ENCODE results near the gene JADE2. TPM values are rescaled to one million over a fixed set of nuclear protein-coding genes. Genes with fewer than 3 reads are reported as not detected.

JADE2 gene
- total and polyA plus RNA-seq, 4 donors, result 3.9 to 11.4 (median 5.5) TPM

DNA sequence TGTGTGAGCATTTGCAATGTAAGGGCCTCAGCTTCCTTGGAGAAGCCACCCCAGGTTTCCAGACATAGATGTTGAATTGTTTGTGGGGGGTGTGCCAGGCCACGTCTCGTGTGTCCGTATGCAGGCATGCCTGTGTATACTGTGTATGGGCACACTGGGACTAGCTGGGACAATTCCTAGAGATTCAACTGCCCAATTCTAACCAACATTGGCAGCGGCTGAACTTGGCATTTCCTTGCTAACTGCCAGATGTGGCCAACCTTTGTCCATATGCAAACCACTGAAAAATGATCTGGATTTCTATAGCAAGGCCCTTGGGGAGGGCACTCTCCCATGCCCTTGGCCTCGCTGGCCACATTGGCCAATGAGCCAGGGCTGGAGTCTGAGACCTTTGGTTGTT is 56.8 kb downstream of the JADE2 start:
- no peak overlapping the region for H3K27ac ChIP-seq (ENCODE audit: low read depth in 1 of 2, low read length in 2 of 2)
- no peak overlapping the region for H3K9ac ChIP-seq (ENCODE audit: low read depth in 1 of 2, low read length in 2 of 2)
- H3K36me3 ChIP-seq (ENCODE audit: control insufficient read depth in 4 of 4, insufficient read depth in 3 of 4, low read depth in 1 of 4, low read length in 3 of 4), result peaks cover 4 to 10% (median 6%) of the 10 kb centered on the region in 4 donors

More for the DNA sequence above, 56.8 kb downstream of the JADE2 start:
- H3K4me1 ChIP-seq (ENCODE audit: control insufficient read depth in 4 of 4, insufficient read depth in 4 of 4, low read length in 3 of 4), result peaks cover 2 to 32% (median 22%) of the 10 kb centered on the region in 4 donors
- DNase-seq (ENCODE audit: low spot score), result no peak
- 88% methylated on average over 5 of the region's 5 CpGs for WGBS
- H3K27me3 ChIP-seq (ENCODE audit: control insufficient read depth in 4 of 4, insufficient read depth in 4 of 4, low read length in 3 of 4), result no peaks in the 10 kb centered on the region
- no peaks in the 10 kb centered on the region for H3K9me3 ChIP-seq (ENCODE audit: control insufficient read depth in 4 of 4, low read length in 3 of 4)
- no peak overlapping the region for H3K4me3 ChIP-seq (ENCODE audit: low read depth in 1 of 3, low read length in 3 of 3)
- TF ChIP-seq, protein P1, sequence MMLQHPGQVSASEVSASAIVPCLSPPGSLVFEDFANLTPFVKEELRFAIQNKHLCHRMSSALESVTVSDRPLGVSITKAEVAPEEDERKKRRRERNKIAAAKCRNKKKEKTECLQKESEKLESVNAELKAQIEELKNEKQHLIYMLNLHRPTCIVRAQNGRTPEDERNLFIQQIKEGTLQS (IDR thresholded peaks at IDR 0.05), result no peak
- TF ChIP-seq HNF4G (IDR thresholded peaks at IDR 0.05) (no peak), RXRA (IDR thresholded peaks at IDR 0.05) (no peak), FOXA2 (IDR thresholded peaks at IDR 0.05) (no peak), TAF1 (conservative IDR thresholded peaks at IDR 0.05) (no peak), RAD21 (IDR thresholded peaks at IDR 0.05) (no peak), FOXA1 (IDR thresholded peaks at IDR 0.05) (no peak), NR2F2 (IDR thresholded peaks at IDR 0.05) (no peak), EGR1 (IDR thresholded peaks at IDR 0.05; ENCODE audit: low read depth in 2 of 2) (no peak), HNF4A (conservative IDR thresholded peaks at IDR 0.05) (no peak), SP1 (IDR thresholded peaks at IDR 0.05) (no peak), YY1 (IDR thresholded peaks at IDR 0.05) (no peak), GABPA (IDR thresholded peaks at IDR 0.05 in 1 of 2, conservative IDR thresholded peaks at IDR 0.05 in 1 of 2) (no peak)
- TF ChIP-seq, protein P2, sequence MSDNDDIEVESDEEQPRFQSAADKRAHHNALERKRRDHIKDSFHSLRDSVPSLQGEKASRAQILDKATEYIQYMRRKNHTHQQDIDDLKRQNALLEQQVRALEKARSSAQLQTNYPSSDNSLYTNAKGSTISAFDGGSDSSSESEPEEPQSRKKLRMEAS (IDR thresholded peaks at IDR 0.05), result no peak
- TF ChIP-seq, protein P3, sequence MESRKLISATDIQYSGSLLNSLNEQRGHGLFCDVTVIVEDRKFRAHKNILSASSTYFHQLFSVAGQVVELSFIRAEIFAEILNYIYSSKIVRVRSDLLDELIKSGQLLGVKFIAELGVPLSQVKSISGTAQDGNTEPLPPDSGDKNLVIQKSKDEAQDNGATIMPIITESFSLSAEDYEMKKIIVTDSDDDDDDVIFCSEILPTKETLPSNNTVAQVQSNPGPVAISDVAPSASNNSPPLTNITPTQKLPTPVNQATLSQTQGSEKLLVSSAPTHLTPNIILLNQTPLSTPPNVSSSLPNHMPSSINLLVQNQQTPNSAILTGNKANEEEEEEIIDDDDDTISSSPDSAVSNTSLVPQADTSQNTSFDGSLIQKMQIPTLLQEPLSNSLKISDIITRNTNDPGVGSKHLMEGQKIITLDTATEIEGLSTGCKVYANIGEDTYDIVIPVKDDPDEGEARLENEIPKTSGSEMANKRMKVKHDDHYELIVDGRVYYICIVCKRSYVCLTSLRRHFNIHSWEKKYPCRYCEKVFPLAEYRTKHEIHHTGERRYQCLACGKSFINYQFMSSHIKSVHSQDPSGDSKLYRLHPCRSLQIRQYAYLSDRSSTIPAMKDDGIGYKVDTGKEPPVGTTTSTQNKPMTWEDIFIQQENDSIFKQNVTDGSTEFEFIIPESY (IDR thresholded peaks at IDR 0.05), result no peak
- TF ChIP-seq, protein P4, sequence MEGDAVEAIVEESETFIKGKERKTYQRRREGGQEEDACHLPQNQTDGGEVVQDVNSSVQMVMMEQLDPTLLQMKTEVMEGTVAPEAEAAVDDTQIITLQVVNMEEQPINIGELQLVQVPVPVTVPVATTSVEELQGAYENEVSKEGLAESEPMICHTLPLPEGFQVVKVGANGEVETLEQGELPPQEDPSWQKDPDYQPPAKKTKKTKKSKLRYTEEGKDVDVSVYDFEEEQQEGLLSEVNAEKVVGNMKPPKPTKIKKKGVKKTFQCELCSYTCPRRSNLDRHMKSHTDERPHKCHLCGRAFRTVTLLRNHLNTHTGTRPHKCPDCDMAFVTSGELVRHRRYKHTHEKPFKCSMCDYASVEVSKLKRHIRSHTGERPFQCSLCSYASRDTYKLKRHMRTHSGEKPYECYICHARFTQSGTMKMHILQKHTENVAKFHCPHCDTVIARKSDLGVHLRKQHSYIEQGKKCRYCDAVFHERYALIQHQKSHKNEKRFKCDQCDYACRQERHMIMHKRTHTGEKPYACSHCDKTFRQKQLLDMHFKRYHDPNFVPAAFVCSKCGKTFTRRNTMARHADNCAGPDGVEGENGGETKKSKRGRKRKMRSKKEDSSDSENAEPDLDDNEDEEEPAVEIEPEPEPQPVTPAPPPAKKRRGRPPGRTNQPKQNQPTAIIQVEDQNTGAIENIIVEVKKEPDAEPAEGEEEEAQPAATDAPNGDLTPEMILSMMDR (IDR thresholded peaks at IDR 0.05; ENCODE audit: low read depth, low read length, missing input control), result no peak
- TF ChIP-seq, protein P5, sequence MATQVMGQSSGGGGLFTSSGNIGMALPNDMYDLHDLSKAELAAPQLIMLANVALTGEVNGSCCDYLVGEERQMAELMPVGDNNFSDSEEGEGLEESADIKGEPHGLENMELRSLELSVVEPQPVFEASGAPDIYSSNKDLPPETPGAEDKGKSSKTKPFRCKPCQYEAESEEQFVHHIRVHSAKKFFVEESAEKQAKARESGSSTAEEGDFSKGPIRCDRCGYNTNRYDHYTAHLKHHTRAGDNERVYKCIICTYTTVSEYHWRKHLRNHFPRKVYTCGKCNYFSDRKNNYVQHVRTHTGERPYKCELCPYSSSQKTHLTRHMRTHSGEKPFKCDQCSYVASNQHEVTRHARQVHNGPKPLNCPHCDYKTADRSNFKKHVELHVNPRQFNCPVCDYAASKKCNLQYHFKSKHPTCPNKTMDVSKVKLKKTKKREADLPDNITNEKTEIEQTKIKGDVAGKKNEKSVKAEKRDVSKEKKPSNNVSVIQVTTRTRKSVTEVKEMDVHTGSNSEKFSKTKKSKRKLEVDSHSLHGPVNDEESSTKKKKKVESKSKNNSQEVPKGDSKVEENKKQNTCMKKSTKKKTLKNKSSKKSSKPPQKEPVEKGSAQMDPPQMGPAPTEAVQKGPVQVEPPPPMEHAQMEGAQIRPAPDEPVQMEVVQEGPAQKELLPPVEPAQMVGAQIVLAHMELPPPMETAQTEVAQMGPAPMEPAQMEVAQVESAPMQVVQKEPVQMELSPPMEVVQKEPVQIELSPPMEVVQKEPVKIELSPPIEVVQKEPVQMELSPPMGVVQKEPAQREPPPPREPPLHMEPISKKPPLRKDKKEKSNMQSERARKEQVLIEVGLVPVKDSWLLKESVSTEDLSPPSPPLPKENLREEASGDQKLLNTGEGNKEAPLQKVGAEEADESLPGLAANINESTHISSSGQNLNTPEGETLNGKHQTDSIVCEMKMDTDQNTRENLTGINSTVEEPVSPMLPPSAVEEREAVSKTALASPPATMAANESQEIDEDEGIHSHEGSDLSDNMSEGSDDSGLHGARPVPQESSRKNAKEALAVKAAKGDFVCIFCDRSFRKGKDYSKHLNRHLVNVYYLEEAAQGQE (IDR thresholded peaks at IDR 0.05), result no peak

Measured in liver (tissue), 9 donors.